Fibroblast of lung (primary cell): Measurements from ENCODE around the gene CHN1. TPM values are rescaled to one million over a fixed set of nuclear protein-coding genes. Genes with fewer than 3 reads are reported as not detected.

Experiments
- DNase-seq, 2 donors: peaks; one replicate each; pipeline versions ENCODE4 v3.0.0 to v3.0.0-alpha.2; 2010; ENCODE audit warnings: low read depth in 2 of 2
- H2AFZ ChIP-seq: 2 replicates; pipeline ENCODE4 v1.5.1; 2012; ENCODE audit warnings: low read length, control low read depth, inconsistent platforms
- H3K27ac ChIP-seq: 2 replicates; pipeline ENCODE4 v1.5.1; 2011; ENCODE audit warnings: low read length, control low read depth; ENCODE audit not compliant: insufficient read depth
- H3K27me3 ChIP-seq: 2 replicates; pipeline ENCODE4 v1.5.1; 2011; ENCODE audit warnings: mild to moderate bottlenecking, low read length; ENCODE audit not compliant: control insufficient read depth, insufficient read depth
- H3K36me3 ChIP-seq: 2 replicates; pipeline ENCODE4 v1.5.1; 2011; ENCODE audit warnings: low read length; ENCODE audit not compliant: control insufficient read depth, insufficient read depth
- H3K4me1 ChIP-seq: 2 replicates; pipeline ENCODE4 v1.5.1; 2011; ENCODE audit warnings: low read length; ENCODE audit not compliant: control insufficient read depth, insufficient read depth; ENCODE audit errors: extremely low read depth
- H3K4me2 ChIP-seq: 2 replicates; pipeline ENCODE4 v1.5.1; 2011; ENCODE audit warnings: low read length, control low read depth; ENCODE audit not compliant: insufficient read depth; ENCODE audit errors: extremely low read depth
- H3K4me3 ChIP-seq, 4 experiments: fragments of 200-600 bp in 1 of 4; sonication (generic) in 1 of 4; replicated peaks in 1 of 4; 2 replicates each; pipeline ENCODE4 v1.5.1; 2011 to 2016; ENCODE audit warnings: low read length in 4 of 4, low read depth in 3 of 4, mild to moderate bottlenecking in 3 of 4, control low read depth in 2 of 4, inconsistent platforms in 1 of 4, mixed read lengths in 1 of 4; ENCODE audit not compliant: insufficient read depth in 1 of 4; ENCODE audit errors: control extremely low read depth in 1 of 4
- H3K79me2 ChIP-seq: 2 replicates; pipeline ENCODE4 v1.5.1; 2012; ENCODE audit warnings: mild to moderate bottlenecking, low read length, inconsistent platforms; ENCODE audit not compliant: control insufficient read depth, insufficient read depth
- H3K9ac ChIP-seq: 2 replicates; pipeline ENCODE4 v1.5.1; 2011; ENCODE audit warnings: mild to moderate bottlenecking, low read length, control low read depth; ENCODE audit not compliant: insufficient read depth
- H3K9me3 ChIP-seq: 2 replicates; pipeline ENCODE4 v1.5.1; 2012; ENCODE audit warnings: low read depth, low read length; ENCODE audit not compliant: control insufficient read depth, insufficient read depth
- H4K20me1 ChIP-seq: 2 replicates; pipeline ENCODE4 v1.5.1; 2011; ENCODE audit warnings: low read length; ENCODE audit not compliant: control insufficient read depth, insufficient read depth; ENCODE audit errors: extremely low read depth
- EZH2 ChIP-seq: IDR thresholded peaks from 2 replicates; pipeline ENCODE4 v1.5.1; 2012; ENCODE audit warnings: low read length, control low read depth, mild to moderate bottlenecking; ENCODE audit errors: missing control alignments
- polyA plus RNA-seq, 2 donors: library from polyadenylated mRNA; depleted of rRNA in 1 of 2; stranded (reverse) in 1 of 2; unstranded in 1 of 2; fragments of >200 nt; gene quantifications; 2 replicates each; pipeline ENCODE4 v1.2.1, GENCODE V29; 2011 to 2012; ENCODE audit warnings: missing spikeins in 1 of 2
- total RNA-seq: library from RNA; depleted of rRNA; stranded (reverse); fragments of >200 nt; gene quantifications from 2 replicates; pipeline ENCODE4 v1.2.1, GENCODE V29; 2014
- TF ChIP-seq, protein P1 (sequence below), 2 donors: IDR thresholded peaks in 1 of 2; conservative IDR thresholded peaks in 1 of 2; 1 replicate in 1 of 2; 2 replicates in 1 of 2; pipeline ENCODE4 v1.5.1; 2011 to 2012; ENCODE audit warnings: low read length in 2 of 2, control low read depth in 1 of 2, inconsistent platforms in 1 of 2, low read depth in 1 of 2, mild to moderate bottlenecking in 1 of 2

The CHN1 gene
- total and polyA plus RNA-seq, 2 donors (not counting 1 experiment from before 2014, with no cell fraction given): 203 to 904 TPM

- peak in 1 of 2 donors; percentile 42 for DNase-seq
- H2AFZ ChIP-seq: no peak overlapping the region
- H3K4me3 ChIP-seq: no peak overlapping the region
- no peaks in the 10 kb centered on the region for H3K36me3 ChIP-seq
- no peaks in the 10 kb centered on the region for H3K27me3 ChIP-seq
- no peaks in the 10 kb centered on the region for H3K79me2 ChIP-seq
- no peaks in the 10 kb centered on the region for H3K9me3 ChIP-seq
- H3K9ac ChIP-seq: no peak overlapping the region
- H3K4me2 ChIP-seq: no peak overlapping the region
- H3K4me1 ChIP-seq: peaks cover 2% of the 10 kb centered on the region
- H3K27ac ChIP-seq: no peak overlapping the region
- TF ChIP-seq, protein P1, sequence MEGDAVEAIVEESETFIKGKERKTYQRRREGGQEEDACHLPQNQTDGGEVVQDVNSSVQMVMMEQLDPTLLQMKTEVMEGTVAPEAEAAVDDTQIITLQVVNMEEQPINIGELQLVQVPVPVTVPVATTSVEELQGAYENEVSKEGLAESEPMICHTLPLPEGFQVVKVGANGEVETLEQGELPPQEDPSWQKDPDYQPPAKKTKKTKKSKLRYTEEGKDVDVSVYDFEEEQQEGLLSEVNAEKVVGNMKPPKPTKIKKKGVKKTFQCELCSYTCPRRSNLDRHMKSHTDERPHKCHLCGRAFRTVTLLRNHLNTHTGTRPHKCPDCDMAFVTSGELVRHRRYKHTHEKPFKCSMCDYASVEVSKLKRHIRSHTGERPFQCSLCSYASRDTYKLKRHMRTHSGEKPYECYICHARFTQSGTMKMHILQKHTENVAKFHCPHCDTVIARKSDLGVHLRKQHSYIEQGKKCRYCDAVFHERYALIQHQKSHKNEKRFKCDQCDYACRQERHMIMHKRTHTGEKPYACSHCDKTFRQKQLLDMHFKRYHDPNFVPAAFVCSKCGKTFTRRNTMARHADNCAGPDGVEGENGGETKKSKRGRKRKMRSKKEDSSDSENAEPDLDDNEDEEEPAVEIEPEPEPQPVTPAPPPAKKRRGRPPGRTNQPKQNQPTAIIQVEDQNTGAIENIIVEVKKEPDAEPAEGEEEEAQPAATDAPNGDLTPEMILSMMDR (conservative IDR thresholded peaks at IDR 0.05 in 1 of 2, IDR thresholded peaks at IDR 0.05 in 1 of 2; ENCODE audit: low read depth in 1 of 2, low read length in 2 of 2): no peak
- no peaks in the 10 kb centered on the region for H4K20me1 ChIP-seq
Observed at GRCh38 chr2:175010848-175011254, 5.7 kb upstream of the CHN1 start.

GRCh38 chr2:175009917-175010621, 4.9 kb upstream of the CHN1 start:
- no peak overlapping the region for H3K27ac ChIP-seq
- H3K9ac ChIP-seq: no peak overlapping the region
- no peaks in the 10 kb centered on the region for H3K27me3 ChIP-seq
- H4K20me1 ChIP-seq: no peaks in the 10 kb centered on the region
- H3K4me3 ChIP-seq: no peak overlapping the region
- H3K4me1 ChIP-seq: peaks cover 2% of the 10 kb centered on the region
- no peak for TF ChIP-seq EZH2
- TF ChIP-seq, protein P1 (conservative IDR thresholded peaks at IDR 0.05 in 1 of 2, IDR thresholded peaks at IDR 0.05 in 1 of 2; ENCODE audit: low read depth in 1 of 2, low read length in 2 of 2): peak in 1 of 2 donors; percentile 5
- no peaks in the 10 kb centered on the region for H3K9me3 ChIP-seq
- H2AFZ ChIP-seq: no peak overlapping the region
- H3K4me2 ChIP-seq: no peak overlapping the region
- no peaks in the 10 kb centered on the region for H3K36me3 ChIP-seq
- DNase-seq: no peak
- H3K79me2 ChIP-seq: no peaks in the 10 kb centered on the region

- no peak overlapping the region for H3K9ac ChIP-seq
- TF ChIP-seq EZH2: no peak
- TF ChIP-seq, protein P1 (conservative IDR thresholded peaks at IDR 0.05 in 1 of 2, IDR thresholded peaks at IDR 0.05 in 1 of 2; ENCODE audit: low read depth in 1 of 2, low read length in 2 of 2): no peak
- DNase-seq: no peak
- H4K20me1 ChIP-seq: no peaks in the 10 kb centered on the region
- H3K79me2 ChIP-seq: no peaks in the 10 kb centered on the region
- peaks cover 2% of the 10 kb centered on the region for H3K4me1 ChIP-seq
- no peaks in the 10 kb centered on the region for H3K36me3 ChIP-seq
- H3K4me3 ChIP-seq: no peak overlapping the region
- H3K9me3 ChIP-seq: no peaks in the 10 kb centered on the region
- H3K4me2 ChIP-seq: no peak overlapping the region
- H3K27ac ChIP-seq: no peak overlapping the region
- no peaks in the 10 kb centered on the region for H3K27me3 ChIP-seq
- no peak overlapping the region for H2AFZ ChIP-seq
Observed at GRCh38 chr2:175008801-175009495, 3.8 kb upstream of the CHN1 start.
